PC-9 (cell line): ENCODE results near the gene CEP131.

Experiments
- EZH2 ChIP-seq: fragments of 200-600 bp; sonication (generic); IDR thresholded peaks from 2 replicates; pipeline ENCODE4 v1.8.0; 2017; ENCODE audit warnings: antibody characterized with exemption, low read depth
- TF ChIP-seq, protein P1 (sequence below): fragments of 200-600 bp; sonication (generic); conservative IDR thresholded peaks from 2 replicates; pipeline ENCODE4 v1.6.1; 2017; ENCODE audit warnings: mixed run types, antibody characterized with exemption, mild to moderate bottlenecking, moderate library complexity

GRCh38 chr17:81143200-81143527, 79.6 kb downstream of the CEP131 start:
- TF ChIP-seq, protein P1, sequence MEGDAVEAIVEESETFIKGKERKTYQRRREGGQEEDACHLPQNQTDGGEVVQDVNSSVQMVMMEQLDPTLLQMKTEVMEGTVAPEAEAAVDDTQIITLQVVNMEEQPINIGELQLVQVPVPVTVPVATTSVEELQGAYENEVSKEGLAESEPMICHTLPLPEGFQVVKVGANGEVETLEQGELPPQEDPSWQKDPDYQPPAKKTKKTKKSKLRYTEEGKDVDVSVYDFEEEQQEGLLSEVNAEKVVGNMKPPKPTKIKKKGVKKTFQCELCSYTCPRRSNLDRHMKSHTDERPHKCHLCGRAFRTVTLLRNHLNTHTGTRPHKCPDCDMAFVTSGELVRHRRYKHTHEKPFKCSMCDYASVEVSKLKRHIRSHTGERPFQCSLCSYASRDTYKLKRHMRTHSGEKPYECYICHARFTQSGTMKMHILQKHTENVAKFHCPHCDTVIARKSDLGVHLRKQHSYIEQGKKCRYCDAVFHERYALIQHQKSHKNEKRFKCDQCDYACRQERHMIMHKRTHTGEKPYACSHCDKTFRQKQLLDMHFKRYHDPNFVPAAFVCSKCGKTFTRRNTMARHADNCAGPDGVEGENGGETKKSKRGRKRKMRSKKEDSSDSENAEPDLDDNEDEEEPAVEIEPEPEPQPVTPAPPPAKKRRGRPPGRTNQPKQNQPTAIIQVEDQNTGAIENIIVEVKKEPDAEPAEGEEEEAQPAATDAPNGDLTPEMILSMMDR = no peak
- no peak for TF ChIP-seq EZH2
